Keratinocyte (primary cell): ENCODE results near the gene PRIMA1. TPM values are rescaled to one million over a fixed set of nuclear protein-coding genes. Genes with fewer than 3 reads are reported as not detected.

Source experiments
- DNase-seq: peaks from one replicate; pipeline ENCODE4 v3.0.0-alpha.2; 2011; ENCODE audit warnings: low read depth, missing footprints, low spot score
- FAIRE-seq: peaks from 2 replicates; lab custom pipeline; 2011; peaks lifted over from hg19 to GRCh38; lab: Jason Lieb, UNC
- H2AFZ ChIP-seq: 2 replicates; pipeline ENCODE4 v1.6.0; 2012; ENCODE audit warnings: low read length, control low read depth, inconsistent platforms; ENCODE audit not compliant: control insufficient read depth
- H3K27ac ChIP-seq: 2 replicates; pipeline ENCODE4 v1.5.1; 2011; ENCODE audit warnings: low read length; ENCODE audit not compliant: control insufficient read depth, insufficient read depth
- H3K27me3 ChIP-seq: 3 replicates; pipeline ENCODE4 v1.6.0; 2011; ENCODE audit warnings: low read length; ENCODE audit not compliant: control insufficient read depth, insufficient read depth; ENCODE audit errors: extremely low read depth
- H3K36me3 ChIP-seq, 2 experiments: 2 replicates in 1 of 2; 3 replicates in 1 of 2; pipeline ENCODE4 v1.5.1; 2011; ENCODE audit warnings: low read length in 2 of 2, mild to moderate bottlenecking in 1 of 2; ENCODE audit not compliant: control insufficient read depth in 2 of 2, insufficient read depth in 2 of 2; ENCODE audit errors: extremely low read depth in 1 of 2
- H3K4me1 ChIP-seq: 3 replicates; pipeline ENCODE4 v1.5.1; 2011; ENCODE audit warnings: low read length; ENCODE audit not compliant: control insufficient read depth, insufficient read depth; ENCODE audit errors: extremely low read depth
- H3K4me2 ChIP-seq: 3 replicates; pipeline ENCODE4 v1.6.0; 2011; ENCODE audit warnings: low read depth, low read length; ENCODE audit not compliant: control insufficient read depth, insufficient read depth; ENCODE audit errors: extremely low read depth
- H3K4me3 ChIP-seq, 3 experiments: fragments of 200-600 bp in 1 of 3; sonication (generic) in 1 of 3; 2 replicates in 2 of 3; 3 replicates in 1 of 3; pipeline ENCODE4 v1.5.1; 2011 to 2016; ENCODE audit warnings: low read length in 3 of 3, mild to moderate bottlenecking in 3 of 3, control low read depth in 2 of 3, inconsistent platforms in 1 of 3, low read depth in 1 of 3, mixed read lengths in 1 of 3, mixed run types in 1 of 3, moderate library complexity in 1 of 3; ENCODE audit not compliant: control insufficient read depth in 2 of 3, insufficient read depth in 2 of 3; ENCODE audit errors: extremely low read depth in 1 of 3
- H3K79me2 ChIP-seq: 2 replicates; pipeline ENCODE4 v1.6.0; 2012; ENCODE audit warnings: low read length; ENCODE audit not compliant: control insufficient read depth, insufficient read depth
- H3K9ac ChIP-seq: 3 replicates; pipeline ENCODE4 v1.6.0; 2011; ENCODE audit warnings: low read length; ENCODE audit not compliant: control insufficient read depth, insufficient read depth; ENCODE audit errors: extremely low read depth
- H3K9me1 ChIP-seq: 3 replicates; pipeline ENCODE4 v1.6.0; 2011; ENCODE audit warnings: low read length; ENCODE audit not compliant: control insufficient read depth, insufficient read depth; ENCODE audit errors: extremely low read depth
- H3K9me3 ChIP-seq: 2 replicates; pipeline ENCODE4 v1.5.1; 2012; ENCODE audit warnings: low read depth, low read length; ENCODE audit not compliant: control insufficient read depth
- H4K20me1 ChIP-seq: 3 replicates; pipeline ENCODE4 v1.6.0; 2011; ENCODE audit warnings: low read length; ENCODE audit not compliant: control insufficient read depth, insufficient read depth; ENCODE audit errors: extremely low read depth
- EZH2 ChIP-seq: IDR thresholded peaks from one replicate; pipeline ENCODE4 v1.6.1; 2012; ENCODE audit warnings: inconsistent platforms, mild to moderate bottlenecking, low read length, moderate library complexity
- dilution Hi-C: fragments of 300-500 bp; cut with MboI; formaldehyde crosslinking; loops from one replicate; pipeline ENCODE4 v1.7.0; 2020; ENCODE audit warnings: low sequenced_read_pairs; ENCODE audit not compliant: extremely low pct_ligation_motif_present
- polyA plus RNA-seq, 5 experiments: library from polyadenylated mRNA; depleted of rRNA in 3 of 5; stranded (reverse) in 3 of 5; stranded (forward) in 1 of 5; unstranded in 1 of 5; fragments of >200 nt; gene quantifications; 1 replicate in 1 of 5; 2 replicates in 3 of 5; 3 replicates in 1 of 5; pipeline versions ENCODE4 v1.2.1 to v1.2.3, GENCODE V29; 2011 to 2012; ENCODE audit warnings: missing spikeins in 2 of 5, low read depth in 1 of 5, low replicate concordance in 1 of 5
- TF ChIP-seq, protein P1 (sequence below), 3 experiments: IDR thresholded peaks in 1 of 3; conservative IDR thresholded peaks in 1 of 3; optimal IDR thresholded peaks in 1 of 3; 2 replicates in 2 of 3; 3 replicates in 1 of 3; pipeline versions ENCODE3 to v1.5.1; 2011; ENCODE audit warnings: low read length in 3 of 3, mild to moderate bottlenecking in 3 of 3, moderate library complexity in 2 of 3, control low read depth in 1 of 3, inconsistent platforms in 1 of 3; ENCODE audit not compliant: insufficient read depth in 2 of 3; ENCODE audit errors: extremely low read depth in 1 of 3

Gene PRIMA1
- polyA plus RNA-seq, 1 donor (not counting 4 experiments of a cell fraction or from before 2014, with no cell fraction given) = not detected

DNA sequence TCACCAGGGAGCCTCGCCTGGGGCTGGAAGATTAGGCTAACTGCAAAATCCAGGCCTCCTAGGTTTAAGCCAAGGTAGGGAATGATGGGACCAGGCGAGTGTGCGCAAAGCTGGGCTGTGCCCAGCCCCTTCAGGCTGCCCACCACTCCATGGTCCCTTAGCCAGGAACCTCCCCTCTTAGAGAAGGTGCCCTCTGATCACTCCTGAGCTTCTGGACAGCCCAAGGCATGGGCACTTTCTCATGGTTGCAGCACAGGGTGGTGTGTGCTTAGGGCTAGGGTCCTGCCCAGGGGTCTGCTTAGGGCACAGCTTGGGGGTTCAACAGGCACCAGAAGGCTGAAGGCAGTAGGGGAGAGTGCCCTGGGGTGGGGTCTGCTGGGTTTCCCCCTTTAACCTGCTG lies 69.0 kb downstream of the PRIMA1 start:
- Histone ChIP-seq H3K36me3 (no peaks in the 10 kb centered on the region), H3K4me3 (no peak overlapping the region), H3K27me3 (no peaks in the 10 kb centered on the region), H3K4me1 (no peaks in the 10 kb centered on the region), H3K4me2 (no peak overlapping the region), H3K9me3 (peaks cover 3% of the 10 kb centered on the region), H3K27ac (no peak overlapping the region), H3K9me1 (no peaks in the 10 kb centered on the region), H2AFZ (no peak overlapping the region), H4K20me1 (no peaks in the 10 kb centered on the region), H3K79me2 (no peaks in the 10 kb centered on the region), H3K9ac (no peak overlapping the region)
- dilution Hi-C loops = no loop called here
- TF ChIP-seq EZH2 = no peak
- TF ChIP-seq, protein P1, sequence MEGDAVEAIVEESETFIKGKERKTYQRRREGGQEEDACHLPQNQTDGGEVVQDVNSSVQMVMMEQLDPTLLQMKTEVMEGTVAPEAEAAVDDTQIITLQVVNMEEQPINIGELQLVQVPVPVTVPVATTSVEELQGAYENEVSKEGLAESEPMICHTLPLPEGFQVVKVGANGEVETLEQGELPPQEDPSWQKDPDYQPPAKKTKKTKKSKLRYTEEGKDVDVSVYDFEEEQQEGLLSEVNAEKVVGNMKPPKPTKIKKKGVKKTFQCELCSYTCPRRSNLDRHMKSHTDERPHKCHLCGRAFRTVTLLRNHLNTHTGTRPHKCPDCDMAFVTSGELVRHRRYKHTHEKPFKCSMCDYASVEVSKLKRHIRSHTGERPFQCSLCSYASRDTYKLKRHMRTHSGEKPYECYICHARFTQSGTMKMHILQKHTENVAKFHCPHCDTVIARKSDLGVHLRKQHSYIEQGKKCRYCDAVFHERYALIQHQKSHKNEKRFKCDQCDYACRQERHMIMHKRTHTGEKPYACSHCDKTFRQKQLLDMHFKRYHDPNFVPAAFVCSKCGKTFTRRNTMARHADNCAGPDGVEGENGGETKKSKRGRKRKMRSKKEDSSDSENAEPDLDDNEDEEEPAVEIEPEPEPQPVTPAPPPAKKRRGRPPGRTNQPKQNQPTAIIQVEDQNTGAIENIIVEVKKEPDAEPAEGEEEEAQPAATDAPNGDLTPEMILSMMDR (optimal IDR thresholded peaks at IDR 0.05 in 1 of 3, IDR thresholded peaks at IDR 0.05 in 1 of 3, conservative IDR thresholded peaks at IDR 0.05 in 1 of 3; ENCODE audit: extremely low read depth in 1 of 3, insufficient read depth in 2 of 3, low read length in 3 of 3) = no peak
- FAIRE-seq = no peak
- DNase-seq = no peak

DNA sequence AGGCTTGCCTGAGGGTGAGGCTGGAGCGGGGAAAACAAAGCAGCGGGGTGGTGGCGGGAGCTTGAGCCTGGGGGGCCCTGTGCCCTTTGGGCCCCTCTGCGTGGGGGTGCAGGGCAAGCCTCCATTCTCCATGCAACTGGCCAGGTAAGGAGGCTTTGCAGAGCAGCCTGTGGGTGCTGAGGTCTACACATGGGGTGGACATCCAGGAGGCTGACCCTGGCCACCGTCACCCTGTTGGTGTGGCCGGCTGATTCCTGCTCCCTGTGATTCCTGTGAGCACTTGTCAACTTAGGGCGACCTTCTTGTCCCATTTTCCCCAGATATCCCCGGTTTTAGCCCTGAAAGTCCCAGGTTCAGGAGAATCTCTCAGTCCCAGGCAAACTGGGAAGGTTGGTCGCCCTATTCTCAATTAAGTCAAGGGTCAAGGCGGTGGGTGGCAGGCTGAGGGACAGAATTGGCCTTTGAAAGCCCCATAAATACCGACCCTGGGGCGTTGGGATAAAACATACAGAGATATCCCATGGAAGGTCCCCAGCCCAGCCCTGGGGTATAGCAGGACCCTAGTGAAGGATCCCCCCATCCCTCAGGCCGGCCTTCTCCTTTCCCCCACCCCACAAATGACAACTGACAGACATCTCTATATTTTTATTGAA lies 70.5 kb downstream of the PRIMA1 start:
- FAIRE-seq (no peak), DNase-seq (no peak)
- Histone ChIP-seq H2AFZ (no peak overlapping the region), H4K20me1 (no peaks in the 10 kb centered on the region), H3K4me1 (no peaks in the 10 kb centered on the region), H3K9ac (no peak overlapping the region), H3K9me1 (no peaks in the 10 kb centered on the region), H3K9me3 (peaks cover 3% of the 10 kb centered on the region), H3K27ac (no peak overlapping the region), H3K79me2 (no peaks in the 10 kb centered on the region), H3K4me2 (no peak overlapping the region), H3K4me3 (no peak overlapping the region), H3K27me3 (no peaks in the 10 kb centered on the region), H3K36me3 (no peaks in the 10 kb centered on the region)
- dilution Hi-C loops = no loop called here
- TF ChIP-seq EZH2 = no peak
- TF ChIP-seq, protein P1 (optimal IDR thresholded peaks at IDR 0.05 in 1 of 3, IDR thresholded peaks at IDR 0.05 in 1 of 3, conservative IDR thresholded peaks at IDR 0.05 in 1 of 3; ENCODE audit: extremely low read depth in 1 of 3, insufficient read depth in 2 of 3, low read length in 3 of 3) = no peak
